Skeletal muscle satellite cell (primary cell): ENCODE measurements around the gene PLCG2.

Source experiments
- H3K27me3 ChIP-seq: 2 replicates; pipeline ENCODE4 v1.7.0; 2013; ENCODE audit warnings: low read length; ENCODE audit not compliant: control insufficient read depth, insufficient read depth
- H3K36me3 ChIP-seq: 2 replicates; pipeline ENCODE4 v1.7.0; 2013; ENCODE audit warnings: mild to moderate bottlenecking, control low read depth, low read length; ENCODE audit not compliant: insufficient read depth
- H3K4me1 ChIP-seq: 2 replicates; pipeline ENCODE4 v1.7.0; 2013; ENCODE audit warnings: low read length; ENCODE audit not compliant: control insufficient read depth, insufficient read depth
- H3K4me2 ChIP-seq: 2 replicates; pipeline ENCODE4 v1.7.0; 2013; ENCODE audit warnings: mild to moderate bottlenecking, low read length
- H3K4me3 ChIP-seq: 2 replicates; pipeline ENCODE4 v1.7.0; 2013; ENCODE audit warnings: low read length
- H3K9ac ChIP-seq: 2 replicates; pipeline ENCODE4 v1.7.0; 2013; ENCODE audit warnings: mild to moderate bottlenecking, low read depth, low read length, moderate library complexity
- H3K9me3 ChIP-seq: replicated peaks from 2 replicates; pipeline ENCODE4 v1.7.0; 2013; ENCODE audit warnings: mild to moderate bottlenecking, control low read depth, low read length

The PLCG2 gene

GRCh38 chr16:81861503-81861902 lies 82.4 kb downstream of the PLCG2 start:
- Histone ChIP-seq H3K27me3 (peaks cover 43% of the 10 kb centered on the region), H3K9ac (no peak overlapping the region), H3K4me2 (no peak overlapping the region), H3K9me3 (no peaks in the 10 kb centered on the region), H3K4me3 (no peak overlapping the region), H3K4me1 (no peaks in the 10 kb centered on the region), H3K36me3 (no peaks in the 10 kb centered on the region)

- H3K27me3 ChIP-seq: peaks cover 41% of the 10 kb centered on the region
- H3K36me3 ChIP-seq: no peaks in the 10 kb centered on the region
- H3K9me3 ChIP-seq: no peaks in the 10 kb centered on the region
- no peak overlapping the region for H3K9ac ChIP-seq
- H3K4me2 ChIP-seq: no peak overlapping the region
- H3K4me1 ChIP-seq: no peaks in the 10 kb centered on the region
- no peak overlapping the region for H3K4me3 ChIP-seq
Measured at GRCh38 chr16:81861915-81862314, 82.8 kb downstream of the PLCG2 start.

GRCh38 chr16:81863630-81864352 lies 84.7 kb downstream of the PLCG2 start:
- no peaks in the 10 kb centered on the region for H3K9me3 ChIP-seq
- H3K4me3 ChIP-seq: no peak overlapping the region
- H3K27me3 ChIP-seq: peaks cover 37% of the 10 kb centered on the region
- no peak overlapping the region for H3K4me2 ChIP-seq
- no peaks in the 10 kb centered on the region for H3K36me3 ChIP-seq
- H3K9ac ChIP-seq: no peak overlapping the region
- H3K4me1 ChIP-seq: no peaks in the 10 kb centered on the region

- no peak overlapping the region for H3K4me3 ChIP-seq
- peaks cover 42% of the 10 kb centered on the region for H3K27me3 ChIP-seq
- H3K9ac ChIP-seq: no peak overlapping the region
- no peaks in the 10 kb centered on the region for H3K36me3 ChIP-seq
- H3K9me3 ChIP-seq: no peaks in the 10 kb centered on the region
- no peaks in the 10 kb centered on the region for H3K4me1 ChIP-seq
- no peak overlapping the region for H3K4me2 ChIP-seq
Measured at GRCh38 chr16:81864646-81865382, 85.7 kb downstream of the PLCG2 start.

- Histone ChIP-seq H3K4me3 (no peak overlapping the region), H3K9me3 (no peaks in the 10 kb centered on the region), H3K4me2 (no peak overlapping the region), H3K9ac (no peak overlapping the region), H3K36me3 (no peaks in the 10 kb centered on the region), H3K4me1 (no peaks in the 10 kb centered on the region), H3K27me3 (peaks cover 38% of the 10 kb centered on the region)
Measured at GRCh38 chr16:81866820-81867440, 87.8 kb downstream of the PLCG2 start.

GRCh38 chr16:81868057-81868748 lies 89.1 kb downstream of the PLCG2 start:
- no peaks in the 10 kb centered on the region for H3K36me3 ChIP-seq
- H3K4me2 ChIP-seq: no peak overlapping the region
- no peak overlapping the region for H3K4me3 ChIP-seq
- H3K9ac ChIP-seq: no peak overlapping the region
- H3K27me3 ChIP-seq: peaks cover 34% of the 10 kb centered on the region
- no peaks in the 10 kb centered on the region for H3K9me3 ChIP-seq
- no peaks in the 10 kb centered on the region for H3K4me1 ChIP-seq

GRCh38 chr16:81869326-81869725 lies 90.2 kb downstream of the PLCG2 start:
- H3K27me3 ChIP-seq: peaks cover 24% of the 10 kb centered on the region
- H3K9me3 ChIP-seq: no peaks in the 10 kb centered on the region
- H3K4me2 ChIP-seq: no peak overlapping the region
- H3K9ac ChIP-seq: no peak overlapping the region
- no peaks in the 10 kb centered on the region for H3K36me3 ChIP-seq
- H3K4me3 ChIP-seq: no peak overlapping the region
- no peaks in the 10 kb centered on the region for H3K4me1 ChIP-seq

GRCh38 chr16:81873206-81873605 lies 94.1 kb downstream of the PLCG2 start:
- Histone ChIP-seq H3K36me3 (no peaks in the 10 kb centered on the region), H3K27me3 (peaks cover 23% of the 10 kb centered on the region), H3K4me1 (no peaks in the 10 kb centered on the region)

GRCh38 chr16:81873843-81874752 lies 95.0 kb downstream of the PLCG2 start:
- Histone ChIP-seq H3K36me3 (no peaks in the 10 kb centered on the region), H3K4me3 (no peak overlapping the region), H3K4me1 (no peaks in the 10 kb centered on the region), H3K9me3 (no peaks in the 10 kb centered on the region), H3K9ac (no peak overlapping the region), H3K27me3 (peaks cover 26% of the 10 kb centered on the region), H3K4me2 (no peak overlapping the region)

More at GRCh38 chr16:81873206-81873605, 94.1 kb downstream of the PLCG2 start:
- H3K4me3 ChIP-seq: no peak overlapping the region
- H3K4me2 ChIP-seq: no peak overlapping the region
- H3K9me3 ChIP-seq: no peaks in the 10 kb centered on the region
- H3K9ac ChIP-seq: no peak overlapping the region

GRCh38 chr16:81875461-81875860 lies 96.4 kb downstream of the PLCG2 start:
- no peaks in the 10 kb centered on the region for H3K4me1 ChIP-seq
- H3K27me3 ChIP-seq: peaks cover 26% of the 10 kb centered on the region
- H3K9ac ChIP-seq: no peak overlapping the region
- no peaks in the 10 kb centered on the region for H3K36me3 ChIP-seq
- no peak overlapping the region for H3K4me3 ChIP-seq
- no peak overlapping the region for H3K4me2 ChIP-seq
- H3K9me3 ChIP-seq: no peaks in the 10 kb centered on the region
